Measurements from ENCODE around the gene RNF187.

RNF187 gene

DNA sequence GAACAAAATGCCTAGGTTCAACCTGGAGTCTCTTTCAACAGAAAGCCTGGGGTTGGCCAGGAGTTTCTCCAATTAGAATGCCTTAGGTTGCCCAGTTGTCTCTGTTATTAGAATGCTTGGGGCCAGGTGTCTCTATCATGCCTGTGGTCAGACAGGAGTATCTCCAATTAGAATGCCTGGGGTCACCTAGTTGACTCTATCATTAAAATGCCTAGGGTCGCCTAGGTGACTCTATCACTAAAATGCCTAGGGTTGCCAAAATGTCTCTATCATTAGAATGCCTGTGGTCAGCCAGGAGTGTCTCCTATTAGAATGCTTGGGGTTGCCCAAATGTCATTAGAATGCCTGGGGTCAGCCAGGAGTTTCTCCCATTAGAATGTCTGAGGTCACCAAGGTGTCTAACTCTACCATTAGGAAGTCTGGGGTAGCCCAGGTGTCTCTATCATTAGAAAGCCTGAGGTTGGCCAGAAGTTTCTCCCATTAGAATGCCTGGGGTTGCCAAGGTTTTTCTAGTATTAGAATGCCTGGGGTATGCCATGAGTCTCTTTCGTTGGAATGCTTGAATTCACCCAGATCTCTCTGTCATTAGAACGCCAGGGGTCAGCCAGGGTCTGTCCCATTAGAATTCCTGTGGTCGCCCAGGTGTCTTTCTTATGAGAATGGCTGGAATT is 57.9 kb downstream of the RNF187 start:
- no peaks in the 10 kb centered on the region for H3K36me3 ChIP-seq
- H3K9me3 ChIP-seq, result no peaks in the 10 kb centered on the region
- no peak overlapping the region for H3K27ac ChIP-seq
- no peaks in the 10 kb centered on the region for H3K4me1 ChIP-seq (ENCODE audit: control insufficient read depth in 1 of 2, insufficient read depth in 1 of 2, low read depth in 1 of 2, low read length in 1 of 2)
- TF ChIP-seq, protein P1, sequence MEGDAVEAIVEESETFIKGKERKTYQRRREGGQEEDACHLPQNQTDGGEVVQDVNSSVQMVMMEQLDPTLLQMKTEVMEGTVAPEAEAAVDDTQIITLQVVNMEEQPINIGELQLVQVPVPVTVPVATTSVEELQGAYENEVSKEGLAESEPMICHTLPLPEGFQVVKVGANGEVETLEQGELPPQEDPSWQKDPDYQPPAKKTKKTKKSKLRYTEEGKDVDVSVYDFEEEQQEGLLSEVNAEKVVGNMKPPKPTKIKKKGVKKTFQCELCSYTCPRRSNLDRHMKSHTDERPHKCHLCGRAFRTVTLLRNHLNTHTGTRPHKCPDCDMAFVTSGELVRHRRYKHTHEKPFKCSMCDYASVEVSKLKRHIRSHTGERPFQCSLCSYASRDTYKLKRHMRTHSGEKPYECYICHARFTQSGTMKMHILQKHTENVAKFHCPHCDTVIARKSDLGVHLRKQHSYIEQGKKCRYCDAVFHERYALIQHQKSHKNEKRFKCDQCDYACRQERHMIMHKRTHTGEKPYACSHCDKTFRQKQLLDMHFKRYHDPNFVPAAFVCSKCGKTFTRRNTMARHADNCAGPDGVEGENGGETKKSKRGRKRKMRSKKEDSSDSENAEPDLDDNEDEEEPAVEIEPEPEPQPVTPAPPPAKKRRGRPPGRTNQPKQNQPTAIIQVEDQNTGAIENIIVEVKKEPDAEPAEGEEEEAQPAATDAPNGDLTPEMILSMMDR (IDR thresholded peaks at IDR 0.05), result no peak
- no peaks in the 10 kb centered on the region for H3K27me3 ChIP-seq
- H3K4me3 ChIP-seq (ENCODE audit: low read depth in 1 of 2, low read length in 1 of 2), result no peak overlapping the region

Data from neutrophil (primary cell).